ENCODE measurements around the gene CLCN4.

- TF ChIP-seq CTCF (IDR thresholded peaks at IDR 0.05) (no peak), POLR2A (IDR thresholded peaks at IDR 0.05) (no peak)
Measured at GRCh38 chrX:10168226-10168625, 11.5 kb downstream of the CLCN4 start.

All from breast epithelium (tissue), 3 donors.